Spleen (tissue), 7 donors: Measurements from ENCODE around the gene RAB38.

Experiments
- POLR2A ChIP-seq, 3 donors: fragments of 450-650 bp; IDR thresholded peaks; one replicate each; pipeline ENCODE4 v1.5.1; 2017; ENCODE audit warnings: antibody characterized with exemption in 3 of 3, mild to moderate bottlenecking in 1 of 3
- TF ChIP-seq, protein P1 (sequence below), 11 experiments: fragments of 200-600 bp in 7 of 11; fragments of 450-650 bp in 4 of 11; sonication (generic) in 4 of 11; IDR thresholded peaks in 8 of 11; conservative IDR thresholded peaks in 3 of 11; 1 replicate in 7 of 11; 2 replicates in 4 of 11; pipeline versions ENCODE4 v1.4.0 to v1.8.0; 2016 to 2021; ENCODE audit warnings: antibody characterized with exemption in 11 of 11, inconsistent platforms in 4 of 11, mild to moderate bottlenecking in 1 of 11
- donor health status: DM: no; HTN: no; CAD: no; lungs with moderate emphysema.
- donor health status: DM: no; HTN: no; CAD: no.
- donor health status: DM: no; HTN: no; CAD: no.

GRCh38 chr11:88105526-88105925 lies 69.7 kb downstream of the RAB38 start:
- TF ChIP-seq, protein P1, sequence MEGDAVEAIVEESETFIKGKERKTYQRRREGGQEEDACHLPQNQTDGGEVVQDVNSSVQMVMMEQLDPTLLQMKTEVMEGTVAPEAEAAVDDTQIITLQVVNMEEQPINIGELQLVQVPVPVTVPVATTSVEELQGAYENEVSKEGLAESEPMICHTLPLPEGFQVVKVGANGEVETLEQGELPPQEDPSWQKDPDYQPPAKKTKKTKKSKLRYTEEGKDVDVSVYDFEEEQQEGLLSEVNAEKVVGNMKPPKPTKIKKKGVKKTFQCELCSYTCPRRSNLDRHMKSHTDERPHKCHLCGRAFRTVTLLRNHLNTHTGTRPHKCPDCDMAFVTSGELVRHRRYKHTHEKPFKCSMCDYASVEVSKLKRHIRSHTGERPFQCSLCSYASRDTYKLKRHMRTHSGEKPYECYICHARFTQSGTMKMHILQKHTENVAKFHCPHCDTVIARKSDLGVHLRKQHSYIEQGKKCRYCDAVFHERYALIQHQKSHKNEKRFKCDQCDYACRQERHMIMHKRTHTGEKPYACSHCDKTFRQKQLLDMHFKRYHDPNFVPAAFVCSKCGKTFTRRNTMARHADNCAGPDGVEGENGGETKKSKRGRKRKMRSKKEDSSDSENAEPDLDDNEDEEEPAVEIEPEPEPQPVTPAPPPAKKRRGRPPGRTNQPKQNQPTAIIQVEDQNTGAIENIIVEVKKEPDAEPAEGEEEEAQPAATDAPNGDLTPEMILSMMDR (IDR thresholded peaks at IDR 0.05 in 8 of 11, conservative IDR thresholded peaks at IDR 0.05 in 3 of 11), result no peak
- no peak for TF ChIP-seq POLR2A (IDR thresholded peaks at IDR 0.05)
